Measurements from ENCODE around the gene PLAAT3. TPM values are rescaled to one million over a fixed set of nuclear protein-coding genes. Genes with fewer than 3 reads are reported as not detected.

The PLAAT3 gene
- total RNA-seq, 1 donor from 2014 or later, result 3.0 TPM

Other genes with a start within 250 kb of the PLAAT3 start
- not detected in 2 replicates for gene SLC22A9, start 244.6 kb downstream of the PLAAT3 start, total RNA-seq
- not detected in 2 replicates for gene PLAAT5, start 123.3 kb downstream of the PLAAT3 start, total RNA-seq
- 0.17 TPM in 1 of 2 replicates, not detected in the other for gene LGALS12, start 108.3 kb downstream of the PLAAT3 start, total RNA-seq
- 136 and 138 TPM in 2 replicates for gene PLAAT4, start 77.6 kb downstream of the PLAAT3 start, total RNA-seq
- 0.29 TPM in 1 of 2 replicates, not detected in the other for gene PLAAT2, start 51.1 kb downstream of the PLAAT3 start, total RNA-seq
- 31.1 and 33.0 TPM in 2 replicates for gene ATL3, start 56.9 kb upstream of the PLAAT3 start, total RNA-seq
- 61.0 and 63.9 TPM in 2 replicates for gene RTN3, start 67.1 kb upstream of the PLAAT3 start, total RNA-seq
- 2.2 TPM in 2 replicates for gene ZFTA, start 154.3 kb upstream of the PLAAT3 start, total RNA-seq
- 40.2 and 40.9 TPM in 2 replicates for gene SPINDOC, start 199.0 kb upstream of the PLAAT3 start, total RNA-seq
- gene MARK2, start 224.7 kb upstream of the PLAAT3 start, total RNA-seq, result 65.9 and 70.4 TPM in 2 replicates